Raji (cell line): ENCODE data around the gene LHX2.

Experiments
- POLR2A ChIP-seq: IDR thresholded peaks from 2 replicates; pipeline ENCODE4 v1.6.1; 2011; ENCODE audit warnings: low read depth, low read length, control low read depth; ENCODE audit not compliant: insufficient read depth

The LHX2 gene

GRCh38 chr9:124011460-124012301 is at the start of gene LHX2:
Gene LHX2 (plus strand): TSS chr9:124011768. CDS start chr9:124012349, 581 bp downstream.
- no peak for TF ChIP-seq POLR2A

GRCh38 chr9:123964761-123965160 is 46.8 kb upstream of the LHX2 start:
- no peak for TF ChIP-seq POLR2A

GRCh38 chr9:123965801-123966686 is 45.5 kb upstream of the LHX2 start:
- TF ChIP-seq POLR2A, result no peak

- no peak for TF ChIP-seq POLR2A
Observed at GRCh38 chr9:123967323-123967722, 44.2 kb upstream of the LHX2 start.

- no peak for TF ChIP-seq POLR2A
Observed at GRCh38 chr9:123972618-123973017, 39.0 kb upstream of the LHX2 start.

GRCh38 chr9:123973590-123974223 is 37.9 kb upstream of the LHX2 start:
- no peak for TF ChIP-seq POLR2A

GRCh38 chr9:123974471-123974870 is 37.1 kb upstream of the LHX2 start:
- no peak for TF ChIP-seq POLR2A

- no peak for TF ChIP-seq POLR2A
Observed at GRCh38 chr9:123975871-123976270, 35.7 kb upstream of the LHX2 start.

- no peak for TF ChIP-seq POLR2A
Observed at GRCh38 chr9:123978981-123979380, 32.6 kb upstream of the LHX2 start.

GRCh38 chr9:123982535-123982934 is 29.0 kb upstream of the LHX2 start:
- no peak for TF ChIP-seq POLR2A

- no peak for TF ChIP-seq POLR2A
Observed at GRCh38 chr9:123983047-123983446, 28.5 kb upstream of the LHX2 start.

GRCh38 chr9:123984802-123985201 is 26.8 kb upstream of the LHX2 start:
- no peak for TF ChIP-seq POLR2A

GRCh38 chr9:123985869-123986268 is 25.7 kb upstream of the LHX2 start:
- TF ChIP-seq POLR2A, result no peak

GRCh38 chr9:123990427-123990826 is 21.1 kb upstream of the LHX2 start:
- no peak for TF ChIP-seq POLR2A

- no peak for TF ChIP-seq POLR2A
Observed at GRCh38 chr9:123996731-123997421, 14.7 kb upstream of the LHX2 start.
